SK-N-SH (cell line): Measurements from ENCODE around the gene FAM124A. TPM values are rescaled to one million over a fixed set of nuclear protein-coding genes. Genes with fewer than 3 reads are reported as not detected.

Source experiments
- CTCF ChIA-PET: fragments of 300-600, 350-600 bp; formaldehyde crosslinking; extraction: SDS; loops from one replicate; lab custom pipeline; 2021; lab: Yijun Ruan, JAX
- POLR2A ChIA-PET: fragments of 350-600 bp; sonication (Branson Sonifier 250); formaldehyde crosslinking; extraction: SDS; loops from one replicate; lab custom pipeline; 2020; ENCODE audit warnings: antibody characterized with exemption, inconsistent platforms; lab: Yijun Ruan, JAX
- DNase-seq: peaks from one replicate; pipeline ENCODE4 v3.0.0; 2012
- H2AFZ ChIP-seq: fragments of 200-600 bp; sonication (generic); 2 replicates; pipeline ENCODE4 v1.8.1; 2016; ENCODE audit warnings: antibody characterized with exemption, mild to moderate bottlenecking, low read depth
- H3F3A ChIP-seq: fragments of 200-600 bp; sonication (generic); replicated peaks from 2 replicates; pipeline ENCODE3; 2016; ENCODE audit warnings: antibody characterized with exemption, mild to moderate bottlenecking; ENCODE audit not compliant: insufficient read depth
- H3K27ac ChIP-seq, 2 experiments: fragments of 200-500 bp in 1 of 2; fragments of 200-600 bp in 1 of 2; sonication (Bioruptor generic) in 1 of 2; sonication (generic), shearing (Covaris generic) in 1 of 2; 2 replicates each; pipeline versions ENCODE4 v1.5.1 to v1.6.1; 2014 to 2016; ENCODE audit warnings: low read depth in 2 of 2, inconsistent platforms in 1 of 2, low read length in 1 of 2, mild to moderate bottlenecking in 1 of 2, mixed read lengths in 1 of 2
- H3K27me3 ChIP-seq: fragments of 200-600 bp; sonication (generic), shearing (Covaris generic); 2 replicates; pipeline ENCODE4 v1.6.1; 2016; ENCODE audit warnings: mixed run types; ENCODE audit not compliant: insufficient read depth
- H3K36me3 ChIP-seq, 2 experiments: fragments of 200-500 bp in 1 of 2; fragments of 200-600 bp in 1 of 2; sonication (Bioruptor generic) in 1 of 2; sonication (generic) in 1 of 2; replicated peaks in 1 of 2; 2 replicates each; pipeline versions ENCODE3 to v1.5.1; 2014 to 2016; ENCODE audit warnings: low read length in 1 of 2, mild to moderate bottlenecking in 1 of 2; ENCODE audit not compliant: insufficient read depth in 2 of 2, control insufficient read depth in 1 of 2
- H3K4me1 ChIP-seq, 2 experiments: fragments of 200-500 bp in 1 of 2; fragments of 200-600 bp in 1 of 2; sonication (Bioruptor generic) in 1 of 2; sonication (generic), shearing (Covaris generic) in 1 of 2; 2 replicates each; pipeline versions ENCODE4 v1.5.1 to v1.6.1; 2014 to 2016; ENCODE audit warnings: low read depth in 1 of 2, low read length in 1 of 2, mixed run types in 1 of 2; ENCODE audit not compliant: insufficient read depth in 2 of 2, control insufficient read depth in 1 of 2
- H3K4me2 ChIP-seq: fragments of 200-600 bp; sonication (generic), shearing (Covaris generic); 2 replicates; pipeline ENCODE4 v1.6.1; 2017; ENCODE audit warnings: mixed run types
- H3K4me3 ChIP-seq, 2 experiments: fragments of 200-500 bp in 1 of 2; fragments of 200-600 bp in 1 of 2; sonication (Bioruptor generic) in 1 of 2; sonication (generic), shearing (Covaris generic) in 1 of 2; 2 replicates each; pipeline versions ENCODE4 v1.5.1 to v1.8.1; 2014 to 2016; ENCODE audit warnings: low read depth in 2 of 2, inconsistent platforms in 1 of 2, low read length in 1 of 2, mild to moderate bottlenecking in 1 of 2, mixed read lengths in 1 of 2, moderate library complexity in 1 of 2
- H3K79me2 ChIP-seq: fragments of 200-600 bp; sonication (generic); 2 replicates; pipeline ENCODE4 v1.8.1; 2017; ENCODE audit warnings: mild to moderate bottlenecking; ENCODE audit not compliant: insufficient read depth
- H3K9ac ChIP-seq: fragments of 200-600 bp; sonication (generic); 2 replicates; pipeline ENCODE4 v1.6.1; 2017; ENCODE audit warnings: mixed run types
- H3K9me2 ChIP-seq: fragments of 200-600 bp; sonication (generic); 2 replicates; pipeline ENCODE4 v1.6.1; 2017; ENCODE audit warnings: mixed run types
- H3K9me3 ChIP-seq: fragments of 200-600 bp; sonication (generic); 2 replicates; pipeline ENCODE4 v1.6.1; 2017; ENCODE audit warnings: mixed run types, mild to moderate bottlenecking, moderate library complexity
- H4K20me1 ChIP-seq: fragments of 200-600 bp; sonication (generic); 2 replicates; pipeline ENCODE4 v1.6.1; 2017; ENCODE audit warnings: mild to moderate bottlenecking, mixed run types; ENCODE audit not compliant: insufficient read depth
- ELF1 ChIP-seq: IDR thresholded peaks from 2 replicates; pipeline ENCODE4 v1.4.0; 2012
- FOSL2 ChIP-seq: IDR thresholded peaks from 2 replicates; pipeline ENCODE4 v1.4.0; 2012; ENCODE audit warnings: low read depth, mild to moderate bottlenecking, moderate library complexity, borderline replicate concordance
- FOXM1 ChIP-seq: IDR thresholded peaks from 2 replicates; pipeline ENCODE4 v1.4.0; 2012; ENCODE audit warnings: low read depth, mild to moderate bottlenecking
- GABPA ChIP-seq: IDR thresholded peaks from 2 replicates; pipeline ENCODE4 v1.4.0; 2012; ENCODE audit warnings: low read depth, mild to moderate bottlenecking
- GATA2 ChIP-seq: sonication (generic); formaldehyde crosslinking; IDR thresholded peaks from 2 replicates; pipeline ENCODE4 v1.5.0; 2020; ENCODE audit warnings: mild to moderate bottlenecking, missing genetic modification reagents
- JUND ChIP-seq: IDR thresholded peaks from 2 replicates; pipeline ENCODE4 v1.4.0; 2012
- MEF2A ChIP-seq: IDR thresholded peaks from 2 replicates; pipeline ENCODE4 v1.4.0; 2012; ENCODE audit warnings: low read depth, borderline replicate concordance
- NRF1 ChIP-seq: IDR thresholded peaks from 2 replicates; pipeline ENCODE4 v1.6.1; 2012; ENCODE audit warnings: low read depth, mild to moderate bottlenecking, low read length
- POLR2AphosphoS5 ChIP-seq: IDR thresholded peaks from 2 replicates; pipeline ENCODE4 v1.6.1; 2012; ENCODE audit warnings: low read depth, low read length
- RAD21 ChIP-seq: IDR thresholded peaks from 2 replicates; pipeline ENCODE4 v1.6.1; 2012; ENCODE audit warnings: mild to moderate bottlenecking, low read length
- RFX5 ChIP-seq: IDR thresholded peaks from 2 replicates; pipeline ENCODE4 v1.6.1; 2012; ENCODE audit warnings: mild to moderate bottlenecking, improper control_type of control experiment, low read length
- RXRA ChIP-seq: IDR thresholded peaks from 2 replicates; pipeline ENCODE4 v1.4.0; 2012; ENCODE audit warnings: low read depth, mild to moderate bottlenecking, borderline replicate concordance
- SMC3 ChIP-seq: IDR thresholded peaks from 2 replicates; pipeline ENCODE4 v1.6.1; 2012; ENCODE audit warnings: low read depth, low read length, improper control_type of control experiment
- TAF1 ChIP-seq: IDR thresholded peaks from 2 replicates; pipeline ENCODE4 v1.6.1; 2012; ENCODE audit warnings: low read depth, mild to moderate bottlenecking, low read length, moderate library complexity, borderline replicate concordance
- TEAD4 ChIP-seq: IDR thresholded peaks from 2 replicates; pipeline ENCODE4 v1.4.0; 2012; ENCODE audit warnings: mild to moderate bottlenecking, borderline replicate concordance; ENCODE audit not compliant: insufficient read depth
- YY1 ChIP-seq: IDR thresholded peaks from 2 replicates; pipeline ENCODE4 v1.4.0; 2012; ENCODE audit warnings: low read depth, mild to moderate bottlenecking
- WGBS: methylation state at CpG from one replicate; pipeline ENCODE4 v1.1.6; 2017; ENCODE audit warnings: low lambda C conversion rate; 5-methylcytosine and 5-hydroxymethylcytosine counted together
- polyA plus RNA-seq, 3 experiments: library from polyadenylated mRNA; depleted of rRNA; stranded (reverse); fragments of >200 nt; gene quantifications; 2 replicates each; pipeline ENCODE4 v1.2.3, GENCODE V29; 2012
- TF ChIP-seq, protein P1 (sequence below): fragments of 150-350 bp; IDR thresholded peaks from 2 replicates; pipeline ENCODE4 v1.6.1; 2016; ENCODE audit warnings: mild to moderate bottlenecking, low read depth, low read length
- TF ChIP-seq, protein P2 (sequence below): IDR thresholded peaks from 2 replicates; pipeline ENCODE4 v1.4.0; 2012; ENCODE audit warnings: low read depth, borderline replicate concordance
- TF ChIP-seq, protein P3 (sequence below): IDR thresholded peaks from 2 replicates; pipeline ENCODE4 v1.4.0; 2012; ENCODE audit warnings: low read depth, borderline replicate concordance
- TF ChIP-seq, protein P4 (sequence below): IDR thresholded peaks from 2 replicates; pipeline ENCODE4; 2012
- TF ChIP-seq, protein P5 (sequence below): fragments of 150-350 bp; IDR thresholded peaks from 2 replicates; pipeline ENCODE4 v1.6.1; 2017; ENCODE audit warnings: antibody characterized with exemption, low read length, low read depth, borderline replicate concordance

The FAM124A gene
- polyA plus RNA-seq, 1 of the 3 experiments (the other 2 are of a cell fraction), result 1.5 TPM

DNA sequence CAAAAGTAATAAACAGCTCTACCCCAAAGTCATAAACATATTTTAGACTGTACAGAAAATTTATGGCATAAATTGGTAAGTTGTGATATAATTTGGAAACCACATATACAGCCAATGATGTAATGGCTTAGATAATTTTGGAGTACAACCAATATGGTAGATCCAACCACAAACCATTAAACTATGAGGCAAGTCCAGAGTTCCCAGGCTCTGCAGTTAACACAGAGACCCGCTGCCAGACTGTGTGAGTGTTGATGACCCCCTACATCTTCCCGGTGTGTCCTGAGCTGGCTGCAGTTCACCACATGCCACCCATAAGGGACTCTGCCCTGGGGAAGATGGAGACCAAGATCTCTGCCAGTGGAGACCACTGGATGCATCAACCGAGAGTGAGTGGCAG is 107.4 kb downstream of the FAM124A start:
- Histone ChIP-seq H3F3A (no peaks in the 10 kb centered on the region), H3K4me1 (peaks cover 0 to 4% of the 10 kb centered on the region in 2 experiments; a peak in 1 of 4 replicates), H3K4me2 (no peak overlapping the region), H3K9ac (no peak overlapping the region), H3K9me2 (no peaks in the 10 kb centered on the region), H3K4me3 (no peak overlapping the region), H4K20me1 (no peaks in the 10 kb centered on the region), H3K27me3 (no peaks in the 10 kb centered on the region), H3K27ac (no peak overlapping the region), H3K36me3 (no peaks in the 10 kb centered on the region), H3K9me3 (no peaks in the 10 kb centered on the region), H2AFZ (no peak overlapping the region), H3K79me2 (no peaks in the 10 kb centered on the region)
- 60% methylated on average over 3 of the region's 3 CpGs for WGBS
- ChIA-PET CTCF (interaction anchor here (0.9 to 1.5 kb wide), 2 partner anchors 8 to 204 kb away, joined by 3 to 8 read pairs; no protein-coding TSS in a partner anchor), POLR2A (no interaction called here)
- DNase-seq, result no peak
- TF ChIP-seq GATA2 (no peak), YY1 (no peak), SMC3 (no peak), GABPA (no peak), FOXM1 (no peak)

DNA sequence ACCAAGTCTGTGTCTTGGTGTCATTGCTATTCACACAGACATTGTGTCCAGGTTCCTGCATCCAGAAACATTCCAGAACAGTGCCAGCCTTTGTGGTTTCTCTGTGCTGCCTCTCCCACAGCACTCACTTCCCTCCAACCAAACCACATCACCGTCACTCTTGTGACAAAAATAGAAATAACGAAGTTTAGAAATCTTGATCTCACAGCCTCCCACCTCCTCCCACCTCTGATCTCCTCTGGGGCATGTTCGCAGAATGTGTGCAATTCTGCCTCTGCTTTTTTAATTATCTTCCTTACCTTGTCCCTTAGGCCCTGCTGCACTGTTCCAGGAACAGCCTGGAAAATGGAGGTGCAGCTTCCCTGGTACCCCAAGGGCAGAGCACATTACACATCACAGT is 108.6 kb downstream of the FAM124A start:
- H3K4me2 ChIP-seq, result no peak overlapping the region
- CTCF ChIA-PET, result no interaction called here
- no peak for DNase-seq
- H3K36me3 ChIP-seq, result no peaks in the 10 kb centered on the region
- no peaks in the 10 kb centered on the region for H3K9me3 ChIP-seq
- no peaks in the 10 kb centered on the region for H3K9me2 ChIP-seq
- H3K27ac ChIP-seq, result peak overlapping the region in 1 of 2 experiments; percentile 44; a peak in 2 of 4 replicates
- no peaks in the 10 kb centered on the region for H3K79me2 ChIP-seq
- H3K9ac ChIP-seq, result no peak overlapping the region
- TF ChIP-seq NRF1 (no peak), MEF2A (no peak), JUND (no peak), TEAD4 (no peak), RFX5 (no peak), YY1 (no peak), TAF1 (no peak), RAD21 (no peak), SMC3 (no peak), ELF1 (no peak), GATA2 (no peak), POLR2AphosphoS5 (no peak), FOSL2 (no peak), RXRA (no peak)
- TF ChIP-seq, protein P1, sequence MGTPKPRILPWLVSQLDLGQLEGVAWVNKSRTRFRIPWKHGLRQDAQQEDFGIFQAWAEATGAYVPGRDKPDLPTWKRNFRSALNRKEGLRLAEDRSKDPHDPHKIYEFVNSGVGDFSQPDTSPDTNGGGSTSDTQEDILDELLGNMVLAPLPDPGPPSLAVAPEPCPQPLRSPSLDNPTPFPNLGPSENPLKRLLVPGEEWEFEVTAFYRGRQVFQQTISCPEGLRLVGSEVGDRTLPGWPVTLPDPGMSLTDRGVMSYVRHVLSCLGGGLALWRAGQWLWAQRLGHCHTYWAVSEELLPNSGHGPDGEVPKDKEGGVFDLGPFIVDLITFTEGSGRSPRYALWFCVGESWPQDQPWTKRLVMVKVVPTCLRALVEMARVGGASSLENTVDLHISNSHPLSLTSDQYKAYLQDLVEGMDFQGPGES, result no peak
- TF ChIP-seq, protein P2, sequence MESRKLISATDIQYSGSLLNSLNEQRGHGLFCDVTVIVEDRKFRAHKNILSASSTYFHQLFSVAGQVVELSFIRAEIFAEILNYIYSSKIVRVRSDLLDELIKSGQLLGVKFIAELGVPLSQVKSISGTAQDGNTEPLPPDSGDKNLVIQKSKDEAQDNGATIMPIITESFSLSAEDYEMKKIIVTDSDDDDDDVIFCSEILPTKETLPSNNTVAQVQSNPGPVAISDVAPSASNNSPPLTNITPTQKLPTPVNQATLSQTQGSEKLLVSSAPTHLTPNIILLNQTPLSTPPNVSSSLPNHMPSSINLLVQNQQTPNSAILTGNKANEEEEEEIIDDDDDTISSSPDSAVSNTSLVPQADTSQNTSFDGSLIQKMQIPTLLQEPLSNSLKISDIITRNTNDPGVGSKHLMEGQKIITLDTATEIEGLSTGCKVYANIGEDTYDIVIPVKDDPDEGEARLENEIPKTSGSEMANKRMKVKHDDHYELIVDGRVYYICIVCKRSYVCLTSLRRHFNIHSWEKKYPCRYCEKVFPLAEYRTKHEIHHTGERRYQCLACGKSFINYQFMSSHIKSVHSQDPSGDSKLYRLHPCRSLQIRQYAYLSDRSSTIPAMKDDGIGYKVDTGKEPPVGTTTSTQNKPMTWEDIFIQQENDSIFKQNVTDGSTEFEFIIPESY, result no peak
- TF ChIP-seq, protein P3, sequence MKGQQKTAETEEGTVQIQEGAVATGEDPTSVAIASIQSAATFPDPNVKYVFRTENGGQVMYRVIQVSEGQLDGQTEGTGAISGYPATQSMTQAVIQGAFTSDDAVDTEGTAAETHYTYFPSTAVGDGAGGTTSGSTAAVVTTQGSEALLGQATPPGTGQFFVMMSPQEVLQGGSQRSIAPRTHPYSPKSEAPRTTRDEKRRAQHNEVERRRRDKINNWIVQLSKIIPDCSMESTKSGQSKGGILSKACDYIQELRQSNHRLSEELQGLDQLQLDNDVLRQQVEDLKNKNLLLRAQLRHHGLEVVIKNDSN, result no peak
- TF ChIP-seq, protein P4, sequence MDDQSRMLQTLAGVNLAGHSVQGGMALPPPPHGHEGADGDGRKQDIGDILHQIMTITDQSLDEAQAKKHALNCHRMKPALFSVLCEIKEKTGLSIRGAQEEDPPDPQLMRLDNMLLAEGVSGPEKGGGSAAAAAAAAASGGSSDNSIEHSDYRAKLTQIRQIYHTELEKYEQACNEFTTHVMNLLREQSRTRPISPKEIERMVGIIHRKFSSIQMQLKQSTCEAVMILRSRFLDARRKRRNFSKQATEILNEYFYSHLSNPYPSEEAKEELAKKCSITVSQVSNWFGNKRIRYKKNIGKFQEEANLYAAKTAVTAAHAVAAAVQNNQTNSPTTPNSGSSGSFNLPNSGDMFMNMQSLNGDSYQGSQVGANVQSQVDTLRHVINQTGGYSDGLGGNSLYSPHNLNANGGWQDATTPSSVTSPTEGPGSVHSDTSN, result no peak
- TF ChIP-seq, protein P5, sequence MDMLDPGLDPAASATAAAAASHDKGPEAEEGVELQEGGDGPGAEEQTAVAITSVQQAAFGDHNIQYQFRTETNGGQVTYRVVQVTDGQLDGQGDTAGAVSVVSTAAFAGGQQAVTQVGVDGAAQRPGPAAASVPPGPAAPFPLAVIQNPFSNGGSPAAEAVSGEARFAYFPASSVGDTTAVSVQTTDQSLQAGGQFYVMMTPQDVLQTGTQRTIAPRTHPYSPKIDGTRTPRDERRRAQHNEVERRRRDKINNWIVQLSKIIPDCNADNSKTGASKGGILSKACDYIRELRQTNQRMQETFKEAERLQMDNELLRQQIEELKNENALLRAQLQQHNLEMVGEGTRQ, result no peak
- no peaks in the 10 kb centered on the region for H3F3A ChIP-seq
- POLR2A ChIA-PET, result no interaction called here
- H3K4me3 ChIP-seq, result no peak overlapping the region
- H2AFZ ChIP-seq, result no peak overlapping the region
- H3K27me3 ChIP-seq, result no peaks in the 10 kb centered on the region
- H4K20me1 ChIP-seq, result no peaks in the 10 kb centered on the region
- H3K4me1 ChIP-seq, result peaks cover 0 to 4% of the 10 kb centered on the region in 2 experiments; a peak in 1 of 4 replicates
- WGBS, result 45% methylated on average over 3 of the region's 3 CpGs
